Measurements from ENCODE around the gene PRDM11.

The PRDM11 gene

DNA sequence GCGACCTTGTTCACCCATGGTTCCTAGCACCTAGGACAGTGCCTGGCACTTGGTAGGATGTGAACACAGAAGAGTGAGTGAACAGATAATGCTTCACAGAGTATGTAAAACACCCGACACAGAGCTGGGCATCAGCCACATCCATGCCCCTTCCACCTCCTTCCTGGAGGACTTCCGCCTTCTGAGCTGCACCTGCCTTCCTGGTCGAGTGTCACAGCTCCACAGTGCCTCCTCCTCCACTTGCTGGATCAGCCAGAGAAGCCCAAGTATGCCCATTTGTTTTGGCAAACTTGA, 20.1 kb downstream of the PRDM11 start:
- DNase-seq = no peak
- Histone ChIP-seq H3K4me3 (ENCODE audit: low read depth, low read length) (no peak overlapping the region), H3K27me3 (no peaks in the 10 kb centered on the region), H3K9me3 (no peaks in the 10 kb centered on the region), H3K36me3 (no peaks in the 10 kb centered on the region), H3K4me1 (no peaks in the 10 kb centered on the region; the same call in 1 of the 2 replicates)
- TF ChIP-seq, protein P1, sequence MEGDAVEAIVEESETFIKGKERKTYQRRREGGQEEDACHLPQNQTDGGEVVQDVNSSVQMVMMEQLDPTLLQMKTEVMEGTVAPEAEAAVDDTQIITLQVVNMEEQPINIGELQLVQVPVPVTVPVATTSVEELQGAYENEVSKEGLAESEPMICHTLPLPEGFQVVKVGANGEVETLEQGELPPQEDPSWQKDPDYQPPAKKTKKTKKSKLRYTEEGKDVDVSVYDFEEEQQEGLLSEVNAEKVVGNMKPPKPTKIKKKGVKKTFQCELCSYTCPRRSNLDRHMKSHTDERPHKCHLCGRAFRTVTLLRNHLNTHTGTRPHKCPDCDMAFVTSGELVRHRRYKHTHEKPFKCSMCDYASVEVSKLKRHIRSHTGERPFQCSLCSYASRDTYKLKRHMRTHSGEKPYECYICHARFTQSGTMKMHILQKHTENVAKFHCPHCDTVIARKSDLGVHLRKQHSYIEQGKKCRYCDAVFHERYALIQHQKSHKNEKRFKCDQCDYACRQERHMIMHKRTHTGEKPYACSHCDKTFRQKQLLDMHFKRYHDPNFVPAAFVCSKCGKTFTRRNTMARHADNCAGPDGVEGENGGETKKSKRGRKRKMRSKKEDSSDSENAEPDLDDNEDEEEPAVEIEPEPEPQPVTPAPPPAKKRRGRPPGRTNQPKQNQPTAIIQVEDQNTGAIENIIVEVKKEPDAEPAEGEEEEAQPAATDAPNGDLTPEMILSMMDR (IDR thresholded peaks at IDR 0.05; ENCODE audit: low read depth, low read length) = no peak

DNA sequence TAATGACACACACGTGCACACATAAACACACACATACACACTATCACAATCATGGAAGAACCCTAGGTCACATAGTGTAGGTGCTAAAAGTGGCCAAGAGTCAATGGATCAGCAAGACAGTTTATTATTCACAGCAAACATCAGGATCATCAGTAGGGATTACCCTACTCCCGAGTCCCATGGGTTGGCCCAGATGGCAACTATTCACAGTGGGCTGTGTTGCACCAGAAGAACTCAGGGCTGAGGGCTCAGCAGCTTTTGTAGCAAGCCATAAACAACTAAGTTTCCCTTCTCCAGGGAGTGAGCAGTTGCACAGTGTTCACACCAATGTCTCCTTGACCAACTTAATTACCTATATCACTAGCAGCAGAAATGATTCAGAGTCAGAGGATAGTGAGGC, 20.8 kb downstream of the PRDM11 start:
- TF ChIP-seq, protein P1 (IDR thresholded peaks at IDR 0.05; ENCODE audit: low read depth, low read length) = no peak
- H3K27me3 ChIP-seq = no peaks in the 10 kb centered on the region
- DNase-seq = no peak
- H3K9me3 ChIP-seq = no peaks in the 10 kb centered on the region
- H3K4me3 ChIP-seq (ENCODE audit: low read depth, low read length) = no peak overlapping the region
- H3K36me3 ChIP-seq = no peaks in the 10 kb centered on the region
- no peaks in the 10 kb centered on the region for H3K4me1 ChIP-seq

DNA sequence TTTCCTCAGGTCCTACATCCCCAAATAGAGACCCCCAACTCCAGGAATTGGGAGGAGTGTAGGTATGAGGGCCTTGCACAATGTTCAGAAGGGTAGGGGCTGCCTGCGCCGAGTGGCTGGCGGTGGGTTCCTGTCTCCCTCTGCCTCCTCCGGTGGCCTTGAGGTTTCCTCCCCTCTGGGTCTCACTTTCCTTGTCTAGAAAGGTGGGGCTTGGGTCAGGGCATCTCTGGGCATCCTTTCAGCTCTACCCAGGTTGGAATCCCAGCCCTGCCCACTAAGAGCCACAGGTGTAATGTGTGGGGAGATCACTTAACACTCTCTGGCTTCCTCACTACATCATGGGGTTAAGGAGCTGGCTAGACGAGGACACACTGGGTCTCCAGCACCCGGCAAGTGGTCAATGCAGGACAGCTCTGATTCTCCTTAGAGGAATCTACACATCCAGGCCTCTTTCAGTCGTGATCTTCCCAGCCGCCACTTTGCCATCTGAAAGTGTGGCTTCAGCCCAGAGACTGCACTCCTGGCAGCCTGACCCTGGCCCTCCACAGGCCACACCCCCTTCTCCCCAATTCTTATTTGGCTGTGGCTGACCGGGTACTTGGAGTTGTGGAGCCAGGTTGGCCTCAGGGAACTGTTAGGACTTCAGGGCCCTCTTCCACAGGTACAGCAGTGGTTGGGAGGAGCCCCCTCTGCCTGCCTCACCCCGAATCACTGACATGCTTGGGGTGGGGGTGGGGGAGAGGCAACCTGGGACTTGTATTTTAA, 22.1 kb downstream of the PRDM11 start:
- no peaks in the 10 kb centered on the region for H3K36me3 ChIP-seq
- TF ChIP-seq, protein P1 (IDR thresholded peaks at IDR 0.05; ENCODE audit: low read depth, low read length) = no peak
- no peaks in the 10 kb centered on the region for H3K27me3 ChIP-seq
- no peak overlapping the region for H3K4me3 ChIP-seq (ENCODE audit: low read depth, low read length)
- DNase-seq = no peak
- no peaks in the 10 kb centered on the region for H3K9me3 ChIP-seq
- no peaks in the 10 kb centered on the region for H3K4me1 ChIP-seq

DNA sequence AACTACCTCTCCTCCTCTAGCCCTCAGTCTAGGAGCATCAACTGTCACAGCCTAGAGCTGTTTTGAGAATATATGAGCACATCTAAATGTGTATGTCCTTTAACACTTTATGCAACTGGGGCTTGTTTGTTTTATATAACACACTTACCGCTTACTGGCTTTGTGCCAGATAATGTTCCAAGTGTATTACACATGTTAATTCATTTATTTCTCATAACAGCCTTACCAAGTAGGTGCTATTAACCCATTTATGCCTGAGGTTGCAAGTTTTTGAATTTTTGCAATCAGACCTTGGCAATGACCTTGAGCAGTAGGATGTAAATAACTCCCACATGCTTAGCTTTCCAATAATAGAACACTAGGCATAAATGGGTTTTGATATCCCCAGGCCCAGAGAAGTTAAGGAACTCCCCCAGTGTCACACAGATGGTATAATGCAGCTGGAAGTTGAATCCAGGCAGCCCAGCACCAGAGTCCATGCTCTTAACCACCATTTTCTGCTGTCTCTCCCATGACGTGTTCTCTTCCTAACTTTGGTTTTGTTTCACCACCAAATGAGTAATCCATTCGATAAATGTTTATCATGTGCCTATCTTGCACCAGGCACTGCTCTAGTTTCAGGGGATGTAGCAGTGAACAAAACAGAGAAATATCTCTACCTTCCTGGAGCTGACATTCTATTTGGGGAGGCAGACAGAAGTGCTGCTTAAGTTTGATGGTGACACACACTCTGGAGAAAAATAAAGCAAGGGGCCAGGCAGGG, 23.1 kb downstream of the PRDM11 start:
- Histone ChIP-seq H3K27me3 (no peaks in the 10 kb centered on the region), H3K9me3 (no peaks in the 10 kb centered on the region), H3K4me3 (ENCODE audit: low read depth, low read length) (no peak overlapping the region), H3K4me1 (no peaks in the 10 kb centered on the region), H3K36me3 (no peaks in the 10 kb centered on the region)
- TF ChIP-seq, protein P1 (IDR thresholded peaks at IDR 0.05; ENCODE audit: low read depth, low read length) = no peak
- DNase-seq = no peak

DNA sequence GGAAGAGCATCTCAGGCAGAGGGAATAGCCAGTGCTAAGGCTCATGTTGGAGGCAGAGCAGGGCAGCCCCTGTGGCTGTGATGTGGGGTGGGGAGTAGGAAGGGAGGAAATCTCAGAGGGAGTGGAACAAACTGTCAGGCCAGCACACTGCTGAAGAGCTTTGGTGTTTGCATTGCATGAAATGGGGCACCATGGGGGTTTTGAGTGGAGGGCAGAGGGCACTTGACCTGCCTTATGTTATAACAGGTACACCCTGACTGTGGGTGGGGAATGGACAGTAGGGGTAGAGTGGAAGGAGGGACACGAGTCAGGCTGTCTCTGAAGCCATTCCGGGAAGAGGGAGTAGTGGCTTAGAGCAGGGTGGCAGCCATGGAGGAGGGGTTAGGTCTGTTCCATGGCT, 24.0 kb downstream of the PRDM11 start:
- TF ChIP-seq, protein P1 (IDR thresholded peaks at IDR 0.05; ENCODE audit: low read depth, low read length) = no peak
- Histone ChIP-seq H3K36me3 (no peaks in the 10 kb centered on the region), H3K27me3 (no peaks in the 10 kb centered on the region), H3K4me1 (no peaks in the 10 kb centered on the region), H3K9me3 (no peaks in the 10 kb centered on the region), H3K4me3 (ENCODE audit: low read depth, low read length) (no peak overlapping the region)
- no peak for DNase-seq

DNA sequence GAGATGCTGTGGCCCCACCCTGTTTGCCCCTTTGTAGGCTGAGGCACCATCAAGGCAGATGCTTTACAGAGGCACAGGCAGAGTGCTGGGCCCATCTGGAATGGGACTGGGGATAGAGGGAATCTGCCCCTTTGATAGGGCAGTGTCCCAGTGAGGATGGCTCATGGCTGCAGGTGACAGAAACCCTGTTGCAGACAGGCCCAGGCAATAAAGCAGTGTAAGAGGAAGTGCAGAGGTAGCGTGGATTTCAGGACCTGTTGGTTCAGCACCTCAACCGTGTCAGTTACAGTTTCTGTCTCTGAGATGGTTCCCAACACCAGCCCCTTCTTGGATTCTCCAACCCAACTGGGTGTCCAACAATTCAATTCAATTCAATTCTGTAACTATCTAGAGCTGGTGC, 25.1 kb downstream of the PRDM11 start:
- Histone ChIP-seq H3K9me3 (no peaks in the 10 kb centered on the region), H3K27me3 (no peaks in the 10 kb centered on the region), H3K4me1 (no peaks in the 10 kb centered on the region), H3K4me3 (ENCODE audit: low read depth, low read length) (no peak overlapping the region), H3K36me3 (no peaks in the 10 kb centered on the region)
- TF ChIP-seq, protein P1 (IDR thresholded peaks at IDR 0.05; ENCODE audit: low read depth, low read length) = no peak
- no peak for DNase-seq

All from BE2C (cell line).